A172 (cell line): ENCODE results near the gene HOXC6. TPM values are rescaled to one million over a fixed set of nuclear protein-coding genes. Genes with fewer than 3 reads are reported as not detected.
A peak's percentile ranks its signal among the peaks of the same experiment; 100 is the strongest.

Experiments used
- DNase-seq: peaks from one replicate; pipeline ENCODE4 v3.0.0-alpha.2; 2015; ENCODE audit warnings: low spot score
- total RNA-seq: library from RNA; depleted of rRNA; stranded (reverse); fragments of >200 nt; shearing (Covaris generic); gene quantifications from 2 replicates; pipeline ENCODE4 v1.2.3, GENCODE V29; 2014; rRNA removed

HOXC6 gene
- 0.31 and 2.5 TPM in 2 replicates for total RNA-seq

- no peak for DNase-seq
Observed at GRCh38 chr12:54028314-54029201, at the start of gene HOXC6. HOXC6 (plus strand) TSS chr12:54028440; CDS start chr12:54028522, 82 bp downstream.

- no peak for DNase-seq
Observed at GRCh38 chr12:53978477-53979356, 49.5 kb upstream of the HOXC6 start.

GRCh38 chr12:53980104-53980801 lies 48.0 kb upstream of the HOXC6 start:
- DNase-seq, result no peak

- no peak for DNase-seq
Observed at GRCh38 chr12:53980802-53981496, 47.3 kb upstream of the HOXC6 start.

GRCh38 chr12:53981634-53982565 lies 46.3 kb upstream of the HOXC6 start:
- no peak for DNase-seq

GRCh38 chr12:53982648-53983567 lies 45.3 kb upstream of the HOXC6 start:
- DNase-seq, result no peak

GRCh38 chr12:53983568-53983949 lies 44.7 kb upstream of the HOXC6 start:
- DNase-seq, result no peak

- DNase-seq, result no peak
Observed at GRCh38 chr12:53983950-53984572, 44.2 kb upstream of the HOXC6 start.

- DNase-seq, result peak; percentile 92
Observed at GRCh38 chr12:53984901-53985691, 43.1 kb upstream of the HOXC6 start, which contains the start of gene HOXC10. HOXC10 (plus strand) TSS chr12:53985146; CDS start chr12:53985260, 114 bp downstream.

GRCh38 chr12:53985692-53985993 lies 42.6 kb upstream of the HOXC6 start:
- DNase-seq, result no peak

- no peak for DNase-seq
Observed at GRCh38 chr12:53985994-53986685, 42.1 kb upstream of the HOXC6 start.

- no peak for DNase-seq
Observed at GRCh38 chr12:53986686-53987483, 41.4 kb upstream of the HOXC6 start.

GRCh38 chr12:53987787-53988230 lies 40.4 kb upstream of the HOXC6 start:
- DNase-seq, result no peak

- no peak for DNase-seq
Observed at GRCh38 chr12:53988541-53989226, 39.6 kb upstream of the HOXC6 start.

GRCh38 chr12:53989227-53990113 lies 38.8 kb upstream of the HOXC6 start:
- DNase-seq, result no peak
